NCI-H1048 (cell line): ENCODE results near the gene SENP1.

Experiments
- DNase-seq: peaks from one replicate; lab custom pipeline; 2025; lab: John Stamatoyannopoulos, UW

Gene SENP1

DNA sequence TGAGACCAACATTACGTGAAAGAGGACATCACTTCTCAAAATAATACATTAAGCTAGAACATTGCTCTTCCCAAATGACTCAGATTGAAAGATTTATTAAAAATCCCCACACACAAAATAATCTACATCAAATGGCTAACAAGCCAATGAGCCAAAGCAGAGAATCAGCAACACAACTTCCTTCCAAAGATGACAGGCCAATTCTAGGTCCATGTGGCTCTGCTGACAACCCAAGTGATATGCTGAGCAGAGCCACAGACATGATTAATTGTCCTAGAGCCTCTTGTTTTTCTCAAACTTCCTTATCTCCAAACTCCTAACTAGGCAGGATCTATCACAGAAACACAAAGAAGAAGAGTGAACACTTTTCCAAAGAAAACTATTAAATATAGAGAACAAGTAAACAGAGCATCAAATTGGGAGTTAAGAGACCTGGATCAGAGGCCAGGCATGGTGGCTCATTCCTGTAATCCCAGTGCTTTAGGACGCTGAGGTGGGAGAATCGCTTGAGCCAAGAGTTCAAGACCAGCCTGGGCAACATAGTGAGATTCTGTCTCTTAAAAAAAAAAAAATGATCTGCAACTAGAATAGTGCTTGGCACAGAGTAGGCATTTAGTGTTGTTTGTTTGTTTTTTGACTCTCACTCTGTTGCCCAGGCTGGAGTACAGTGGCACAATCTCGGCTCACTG lies 38.5 kb downstream of the SENP1 start:
- no peak for DNase-seq

DNA sequence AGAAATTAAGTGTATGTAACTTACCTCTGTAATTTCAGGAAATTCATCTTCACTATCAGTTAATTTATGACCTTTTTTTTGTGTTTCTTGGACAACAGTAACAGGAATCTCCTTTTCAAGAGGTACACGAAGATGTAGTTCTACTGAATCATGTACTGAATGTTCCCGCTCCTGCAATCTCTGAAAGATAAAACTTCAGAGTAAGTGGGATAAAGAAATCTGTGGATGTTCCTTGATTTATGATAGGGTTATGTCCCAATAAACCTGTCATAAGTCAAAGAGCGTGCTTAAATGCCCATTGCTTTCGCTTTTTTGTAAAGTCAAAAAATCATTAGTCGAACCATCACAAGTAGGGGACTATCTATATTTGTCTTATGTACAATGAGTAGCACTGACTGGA lies 40.8 kb downstream of the SENP1 start:
- no peak for DNase-seq

DNA sequence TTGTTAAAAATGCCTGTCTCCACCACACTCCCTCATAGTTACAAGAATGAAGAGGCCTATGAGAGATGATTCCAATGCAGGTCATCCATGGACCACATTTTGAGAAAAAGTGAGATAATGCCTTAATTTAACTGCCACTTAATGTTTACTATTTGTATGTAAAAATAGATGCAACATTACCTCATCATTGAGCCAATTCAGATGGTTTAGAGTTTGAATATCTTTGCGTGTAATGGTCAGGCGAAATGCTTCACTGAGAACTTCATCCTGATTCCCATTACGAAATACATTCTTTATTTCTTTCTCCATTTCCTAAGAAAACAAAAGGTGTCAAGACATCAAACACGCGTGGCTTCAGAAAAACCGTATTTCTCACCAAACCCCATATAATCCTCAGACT lies 42.3 kb downstream of the SENP1 start:
- no peak for DNase-seq

DNA sequence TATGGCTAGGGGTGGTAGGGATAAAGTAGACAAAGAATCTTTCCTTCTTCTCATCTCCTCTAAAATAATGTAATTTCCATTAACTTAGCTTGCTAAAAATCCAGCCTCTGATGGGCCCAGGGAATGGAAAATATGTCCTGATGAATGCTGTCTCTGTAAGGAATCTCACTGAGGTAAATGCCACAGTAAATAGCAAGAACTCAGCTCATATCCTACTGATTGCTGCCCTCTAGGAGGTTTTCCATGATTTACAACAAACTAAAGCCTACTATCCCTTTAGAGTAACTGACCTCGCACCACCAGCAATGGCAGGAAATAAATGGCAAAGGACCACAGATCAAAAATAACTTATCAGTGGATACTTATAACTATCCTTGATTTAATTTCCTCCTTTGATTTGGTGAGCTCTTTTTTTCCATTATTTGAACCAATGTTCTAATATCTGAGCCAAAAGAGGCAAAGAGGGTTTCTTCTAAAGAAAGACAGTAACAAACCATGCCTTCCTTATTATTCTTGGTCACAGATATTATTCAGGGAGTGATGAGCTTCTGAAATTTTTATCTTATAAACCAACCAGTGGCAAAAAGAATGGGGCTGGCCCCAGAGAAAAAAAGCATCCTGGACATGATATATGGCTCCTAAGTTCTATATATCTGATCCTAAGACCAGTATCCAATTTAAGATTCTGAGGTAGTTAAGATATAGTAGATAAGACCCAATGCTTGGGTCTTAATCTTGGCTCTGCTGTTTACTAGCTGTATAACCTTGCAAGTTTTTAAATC lies 43.8 kb downstream of the SENP1 start:
- DNase-seq, result no peak

DNA sequence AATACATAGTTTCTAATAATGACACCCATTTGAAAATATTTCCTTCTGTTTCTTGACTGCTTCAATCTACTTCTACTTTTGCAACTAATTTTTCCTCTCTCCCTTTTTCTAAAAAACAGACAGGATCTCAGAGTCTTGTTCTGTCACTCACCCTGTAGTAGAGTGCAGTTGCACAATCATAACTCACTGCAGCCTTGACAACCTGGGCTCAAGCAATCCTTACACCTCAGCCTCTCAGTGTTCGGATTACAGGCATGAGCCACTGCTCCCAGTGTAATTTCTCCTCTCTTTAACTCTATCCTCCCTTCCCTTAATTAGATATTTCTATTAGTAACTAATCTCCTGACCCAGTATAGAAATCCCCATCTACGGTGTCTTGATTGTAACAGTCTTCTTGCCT lies 45.4 kb downstream of the SENP1 start:
- no peak for DNase-seq

DNA sequence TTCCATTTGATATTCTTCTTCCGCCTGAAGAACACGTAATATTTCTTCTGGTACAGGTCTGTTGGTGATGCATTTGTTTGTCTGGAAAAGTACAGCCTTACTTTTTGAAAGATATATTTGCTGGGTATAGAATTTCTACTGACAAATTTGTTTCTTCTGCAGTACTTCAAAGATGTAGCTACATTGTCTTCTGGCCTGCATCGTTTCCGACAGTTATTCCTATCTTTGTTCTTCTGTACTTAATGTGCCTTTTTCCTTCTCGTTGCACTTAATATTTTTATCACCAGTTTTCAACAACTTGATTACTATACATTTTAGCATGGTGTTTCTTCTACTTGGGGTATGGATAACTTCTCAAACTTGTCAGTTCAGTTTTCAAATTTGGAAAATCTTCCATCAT lies 47.1 kb downstream of the SENP1 start:
- no peak for DNase-seq

DNA sequence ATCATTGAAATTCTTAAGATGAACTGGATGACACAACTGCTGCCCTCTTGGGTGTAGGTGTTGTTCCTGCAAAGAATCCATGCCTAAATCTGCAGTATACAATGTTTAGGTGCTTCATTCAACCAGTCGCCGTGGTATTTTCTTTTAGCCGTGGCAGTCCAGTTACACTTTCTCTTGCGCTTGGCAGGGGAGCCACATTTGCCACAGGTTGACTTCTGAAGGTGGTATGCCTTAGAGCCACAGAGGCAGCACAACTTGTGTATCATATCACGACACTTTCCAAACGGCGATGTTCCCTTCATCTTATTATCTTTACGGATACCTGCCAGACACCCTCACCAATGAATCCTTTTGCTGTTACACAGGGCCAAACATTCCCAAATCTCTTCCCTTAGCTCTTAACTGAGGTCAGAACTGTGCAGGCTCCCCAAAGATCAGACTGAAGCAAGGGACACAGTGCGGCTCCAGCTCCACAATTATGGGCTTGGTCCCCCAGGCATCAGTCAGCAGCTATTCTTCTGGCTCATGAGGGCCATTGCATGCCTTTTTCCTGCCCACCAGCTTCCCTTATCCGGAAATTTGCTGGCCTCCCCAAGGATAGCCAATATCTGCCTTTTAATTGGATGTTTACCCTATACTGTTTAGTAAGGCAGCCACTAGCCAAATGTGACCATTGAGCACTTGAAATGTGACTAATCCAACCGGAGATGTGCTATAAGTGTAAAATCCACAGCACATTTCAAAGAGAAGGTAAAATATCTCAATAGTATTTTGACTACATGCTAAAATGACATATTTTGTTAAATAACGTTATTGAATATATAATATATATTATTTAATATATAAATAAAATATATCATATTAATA lies 50.7 kb downstream of the SENP1 start:
- no peak for DNase-seq

DNA sequence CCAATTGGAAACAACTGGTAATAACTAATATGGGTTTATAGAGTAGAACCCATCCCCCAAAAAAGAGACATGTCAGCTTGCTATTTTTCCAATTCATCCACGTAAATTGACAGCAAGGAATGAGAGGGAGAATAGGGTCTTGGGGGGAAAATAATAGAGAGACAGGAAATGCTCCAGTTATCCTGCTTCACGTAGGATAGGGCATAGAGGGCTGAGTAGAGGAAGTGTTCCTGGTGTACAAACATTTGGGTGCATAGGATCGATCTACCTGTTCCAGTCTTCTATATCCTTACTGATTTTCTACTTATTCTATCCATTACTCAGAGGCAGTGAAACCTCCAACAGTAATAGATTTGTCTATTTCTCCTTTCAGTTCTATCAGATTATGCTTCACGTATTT lies 52.0 kb downstream of the SENP1 start:
- no peak for DNase-seq

DNA sequence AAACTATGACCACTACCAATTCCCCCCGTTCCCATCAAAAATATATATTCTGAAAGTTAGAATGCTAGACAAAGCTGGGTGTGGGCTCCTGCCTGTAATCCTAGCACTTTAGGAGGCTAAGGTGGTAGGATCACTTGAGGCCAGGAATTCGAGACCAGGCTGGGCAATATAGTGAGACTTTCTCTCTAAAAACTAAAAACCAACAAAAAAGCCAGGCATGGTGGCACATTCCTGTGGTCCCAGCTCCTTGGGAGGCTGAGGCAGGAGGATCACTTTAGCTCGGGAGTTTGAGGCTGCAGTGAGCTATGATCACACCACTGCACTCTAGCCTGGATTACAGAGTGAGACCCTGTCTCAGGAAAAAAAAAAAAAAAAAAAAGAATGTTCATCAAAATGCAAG lies 52.8 kb downstream of the SENP1 start:
- DNase-seq, result no peak

DNA sequence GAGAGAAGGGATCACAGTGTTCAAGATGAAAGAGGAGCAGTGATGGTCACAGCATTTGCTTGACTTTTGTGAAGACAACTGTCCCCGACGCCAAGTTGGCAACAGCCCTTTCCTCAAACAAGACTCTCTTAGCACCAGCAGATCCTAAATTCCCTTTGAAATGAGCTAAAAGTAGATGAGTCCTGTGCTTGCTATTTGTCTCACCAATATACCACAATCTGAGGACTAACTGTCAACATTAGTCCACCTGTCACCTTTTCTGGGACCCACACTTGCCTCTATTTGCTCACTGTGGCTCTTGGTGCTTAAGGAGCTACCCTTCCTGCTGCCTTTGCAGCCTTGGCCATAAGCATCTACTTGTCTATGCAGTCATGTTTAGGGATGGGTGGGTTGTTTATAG lies 54.2 kb downstream of the SENP1 start:
- DNase-seq, result no peak

DNA sequence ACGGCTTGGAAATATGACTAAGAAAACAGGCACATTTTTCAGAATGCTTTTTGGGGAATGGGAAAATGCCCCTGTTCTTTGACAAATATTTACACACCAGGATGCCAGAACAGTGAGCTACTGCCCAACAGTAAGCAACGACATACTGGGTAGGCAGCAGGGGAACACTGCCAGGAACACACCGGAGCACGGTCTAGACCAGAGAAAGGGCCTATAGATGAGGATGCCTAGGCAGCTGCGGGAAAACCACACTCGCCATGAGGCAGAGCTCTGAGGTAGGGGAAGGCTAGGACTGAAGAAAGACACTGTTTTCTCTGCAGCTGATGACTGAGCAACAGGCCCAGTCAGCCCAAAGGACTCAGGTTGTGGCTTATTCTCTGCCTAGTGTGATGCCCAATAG lies 55.7 kb downstream of the SENP1 start:
- DNase-seq, result no peak

DNA sequence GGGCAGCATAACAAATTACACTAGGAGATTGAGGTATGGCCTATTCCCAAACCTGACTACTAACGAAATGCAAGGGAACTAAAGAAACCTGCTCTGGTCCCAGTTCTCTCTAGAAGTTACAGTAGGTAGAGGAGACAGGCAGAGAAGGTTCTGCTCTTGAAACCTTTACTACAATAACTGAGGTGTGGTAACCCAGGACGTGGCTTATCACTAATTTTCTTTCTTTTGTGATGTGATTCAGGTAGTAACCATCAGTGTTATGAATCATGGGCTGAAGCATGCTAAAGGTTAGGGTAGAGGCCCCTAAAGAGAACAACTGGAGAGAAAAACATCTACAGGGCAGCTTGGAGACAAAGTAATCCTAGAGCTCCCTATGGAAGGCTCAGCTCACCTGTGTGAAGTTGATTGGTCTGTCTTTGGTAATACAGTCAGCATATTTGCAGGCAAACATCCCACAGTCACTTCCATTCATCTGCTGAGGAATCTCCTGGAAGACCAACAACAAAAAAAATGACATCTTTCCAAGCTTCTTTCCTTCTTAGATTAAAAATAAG lies 59.8 kb downstream of the SENP1 start:
- no peak for DNase-seq

DNA sequence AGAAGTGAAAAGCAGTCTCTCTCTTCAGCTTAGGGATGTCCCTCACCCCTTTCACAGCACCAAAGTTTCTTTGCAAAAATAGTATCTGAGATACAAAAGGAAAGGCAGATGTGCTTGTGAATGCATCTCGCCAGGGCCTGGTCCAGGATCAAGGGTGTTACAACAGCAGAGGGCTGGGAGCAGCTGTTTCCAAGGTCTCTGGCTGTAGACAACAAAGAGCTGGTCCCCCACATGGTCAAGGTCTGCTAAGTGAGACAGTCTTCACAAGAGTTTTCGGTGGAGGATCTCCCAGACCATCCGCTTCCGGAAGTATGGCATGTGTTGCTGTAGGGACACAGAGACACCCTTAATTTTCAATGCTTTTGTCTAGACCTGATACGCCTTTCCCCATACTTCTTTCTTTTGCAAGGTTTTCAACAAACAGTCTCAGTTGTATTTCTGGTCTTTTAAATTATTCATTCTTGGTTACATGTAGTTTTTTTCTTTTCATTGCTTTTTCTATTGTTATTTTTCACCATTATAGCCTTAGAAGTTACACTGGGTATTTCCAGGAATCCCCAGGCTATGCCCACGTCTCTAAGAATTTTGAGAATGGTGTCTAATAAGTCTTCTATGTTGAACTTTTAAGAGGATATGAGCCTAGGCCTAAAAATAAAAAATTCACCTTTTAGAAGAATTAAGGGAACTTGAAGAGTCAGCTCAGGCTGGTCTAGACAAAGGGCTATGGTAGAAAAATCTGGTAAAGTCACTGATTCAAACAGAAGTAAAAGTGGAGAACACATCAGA lies 60.6 kb downstream of the SENP1 start:
- no peak for DNase-seq

DNA sequence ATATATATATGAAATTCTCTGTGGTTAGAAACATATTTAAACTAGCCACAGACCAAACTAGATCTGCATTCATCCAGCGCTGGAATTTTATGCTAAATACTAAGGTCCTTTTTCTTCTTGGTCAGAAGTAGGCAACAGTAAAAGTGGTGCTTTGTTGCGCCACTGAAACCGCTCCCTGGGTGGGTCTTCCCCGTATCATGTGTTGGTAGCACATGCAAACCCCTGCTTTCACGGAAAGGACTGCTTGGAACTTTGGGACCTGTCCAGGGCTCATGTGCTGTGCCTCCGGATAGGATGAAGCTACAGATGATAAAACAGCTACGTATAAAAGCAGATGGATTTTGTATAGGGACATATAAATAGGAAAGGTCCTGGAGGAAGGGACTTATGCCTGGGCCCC lies 61.5 kb downstream of the SENP1 start:
- DNase-seq, result no peak

DNA sequence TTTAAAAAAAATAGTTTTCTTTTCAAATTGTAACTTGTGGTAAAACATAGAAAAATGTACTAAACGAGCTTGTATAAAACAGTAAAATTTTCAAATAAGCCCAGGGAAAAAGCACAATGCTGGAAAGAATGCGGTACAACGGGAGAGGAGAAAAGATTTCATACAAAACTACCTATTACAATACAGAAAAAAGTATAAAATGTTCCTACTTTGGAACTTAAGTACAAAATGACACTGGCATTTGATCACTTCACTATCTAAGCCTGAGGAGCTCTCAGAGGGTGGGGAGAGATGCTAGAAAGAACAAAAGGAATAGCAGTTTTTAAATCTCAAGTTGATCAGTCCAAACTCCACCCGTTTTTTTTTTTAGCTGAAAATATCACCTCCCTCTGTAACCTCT lies 62.1 kb downstream of the SENP1 start:
- no peak for DNase-seq

DNA sequence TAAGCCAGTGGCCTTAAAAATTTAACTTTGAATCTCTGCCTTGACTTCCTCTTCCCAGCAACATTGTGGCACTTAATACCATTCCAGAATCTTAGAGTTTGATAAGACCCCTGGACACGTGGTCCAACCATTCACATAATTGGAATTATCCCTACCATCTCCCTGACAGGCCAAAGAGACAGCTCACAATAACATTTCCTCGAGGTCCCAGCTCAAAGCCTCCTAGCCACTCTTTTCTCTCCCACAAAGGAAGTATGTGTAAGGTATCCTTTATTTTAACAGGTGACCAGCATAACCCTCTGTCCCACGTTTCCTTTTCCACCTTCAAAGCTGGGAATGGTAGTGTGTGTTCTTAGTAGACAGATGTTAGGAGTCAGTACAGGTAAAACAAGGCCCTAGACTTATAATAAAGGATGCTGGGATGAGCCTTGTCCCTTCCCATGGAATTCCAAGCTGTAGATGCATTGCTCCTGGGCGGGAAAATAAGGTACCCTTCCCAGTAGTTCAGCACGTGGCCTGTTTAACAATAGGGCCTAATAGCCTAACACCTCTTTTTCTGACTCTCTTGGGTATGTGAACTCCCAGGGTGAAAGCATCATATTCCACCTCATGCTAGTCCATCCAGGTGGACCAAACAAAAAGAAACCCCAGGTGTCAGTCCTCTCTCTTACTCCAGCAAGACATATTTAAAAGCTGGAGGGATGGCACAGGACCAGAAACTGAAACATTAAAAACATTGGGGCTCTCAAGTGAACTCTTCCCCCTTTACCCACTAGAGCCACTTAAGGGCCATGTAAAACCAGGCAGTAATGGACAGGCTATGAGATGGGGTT lies 64.1 kb downstream of the SENP1 start:
- DNase-seq, result no peak

DNA sequence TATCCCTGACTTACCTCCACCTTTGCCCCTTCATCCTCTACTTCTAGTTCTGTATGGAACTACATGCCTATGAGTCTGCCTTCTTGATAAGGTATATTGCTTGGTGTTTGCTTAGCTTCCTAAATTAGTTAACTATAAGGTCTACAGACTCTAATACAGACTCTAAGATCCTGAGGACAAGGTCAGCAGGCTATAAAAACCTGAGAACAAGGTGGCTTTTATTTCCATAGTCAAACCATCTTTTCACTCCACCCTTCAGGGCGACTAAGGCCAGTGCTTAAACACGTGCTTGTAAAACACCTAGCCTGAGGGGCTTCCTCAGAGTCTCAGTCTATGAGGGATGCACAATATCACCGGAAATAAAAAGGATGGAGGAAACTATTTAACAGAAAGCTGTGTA lies 65.5 kb downstream of the SENP1 start:
- peak; percentile 75 for DNase-seq

DNA sequence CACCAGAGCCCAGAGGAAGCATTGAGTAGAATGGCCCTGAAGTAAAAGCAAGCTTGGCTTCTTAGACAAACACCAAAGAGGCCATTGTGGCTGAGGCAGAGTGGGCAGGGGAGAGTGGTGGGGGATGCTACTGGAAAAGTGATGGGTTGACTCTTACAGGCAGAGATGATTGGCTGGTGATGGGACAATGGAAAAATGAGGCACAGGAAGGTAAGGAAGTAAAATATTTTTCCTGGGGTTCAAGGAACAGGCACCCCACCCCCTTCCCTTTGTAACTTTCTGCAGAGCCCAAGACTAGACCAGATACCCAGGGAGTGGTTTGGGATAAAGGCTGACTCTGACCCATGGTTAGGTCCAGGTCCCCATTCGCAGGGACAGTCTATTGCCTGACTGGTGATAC lies 66.7 kb downstream of the SENP1 start:
- no peak for DNase-seq

DNA sequence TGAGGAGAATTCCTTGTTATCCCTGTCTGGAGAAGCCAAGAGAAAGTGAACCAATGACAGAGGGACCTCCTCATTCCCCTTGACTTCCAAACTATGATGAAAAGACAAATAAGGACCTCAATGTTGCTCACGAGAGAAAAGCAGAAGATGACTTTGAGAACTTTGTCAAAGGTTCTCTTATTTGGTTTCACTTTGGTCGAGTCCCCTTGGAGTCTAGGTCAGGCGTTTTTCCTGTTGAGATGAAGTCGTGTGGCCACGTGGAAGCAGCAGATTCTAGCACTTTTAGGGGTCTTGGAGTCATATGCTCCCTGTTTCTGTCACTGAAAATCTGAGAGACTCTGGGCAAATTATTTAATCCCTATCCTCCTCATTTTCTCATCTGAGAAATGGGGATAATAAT lies 67.8 kb downstream of the SENP1 start:
- DNase-seq, result no peak

DNA sequence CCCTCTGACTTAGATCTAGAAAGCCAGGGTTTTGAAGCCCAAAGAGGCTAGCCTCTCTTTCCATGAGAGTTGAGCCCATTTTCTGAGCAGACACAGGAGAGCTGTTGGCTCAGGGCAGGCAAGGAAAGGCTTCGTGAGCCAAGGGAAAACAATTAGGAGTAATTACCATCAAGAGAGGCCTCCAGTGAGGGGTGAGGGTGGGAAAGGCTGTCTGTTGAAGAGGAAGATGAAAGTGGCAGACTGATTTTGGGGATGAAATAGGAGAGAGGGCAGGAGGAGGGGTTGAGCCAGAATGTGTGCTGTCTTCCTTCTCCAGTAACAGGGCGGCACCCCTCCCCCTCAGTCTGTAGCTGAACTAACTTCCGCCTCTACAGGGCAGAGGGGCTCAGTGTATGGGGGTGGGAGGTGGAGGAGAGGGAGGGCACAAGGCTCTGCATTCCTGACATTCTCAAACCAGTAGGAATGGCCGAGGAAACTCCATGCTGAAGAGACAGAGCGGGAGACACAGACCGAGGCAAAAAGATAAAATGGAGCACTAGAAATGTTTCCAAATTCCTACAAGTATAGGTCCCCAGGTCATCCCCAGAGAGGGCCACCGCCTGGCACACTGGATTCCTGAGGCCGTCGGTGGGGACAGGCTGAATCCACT lies 68.5 kb downstream of the SENP1 start:
- no peak for DNase-seq
